Measurements from ENCODE around the gene SERPINB10.

SERPINB10 gene

GRCh38 chr18:63879709-63880108, 28.0 kb upstream of the SERPINB10 start:
- Histone ChIP-seq H3K27ac (ENCODE audit: low read length) (no peak overlapping the region), H3K27me3 (ENCODE audit: insufficient read depth, low read length) (no peaks in the 10 kb centered on the region), H3K4me1 (ENCODE audit: insufficient read depth, low read length) (no peaks in the 10 kb centered on the region), H3K4me3 (ENCODE audit: low read length) (no peak overlapping the region), H3K36me3 (ENCODE audit: insufficient read depth, low read depth, low read length) (no peaks in the 10 kb centered on the region), H3K9ac (ENCODE audit: low read depth, low read length) (no peak overlapping the region), H3K9me3 (ENCODE audit: insufficient read depth, low read depth, low read length) (no peaks in the 10 kb centered on the region)

DNA sequence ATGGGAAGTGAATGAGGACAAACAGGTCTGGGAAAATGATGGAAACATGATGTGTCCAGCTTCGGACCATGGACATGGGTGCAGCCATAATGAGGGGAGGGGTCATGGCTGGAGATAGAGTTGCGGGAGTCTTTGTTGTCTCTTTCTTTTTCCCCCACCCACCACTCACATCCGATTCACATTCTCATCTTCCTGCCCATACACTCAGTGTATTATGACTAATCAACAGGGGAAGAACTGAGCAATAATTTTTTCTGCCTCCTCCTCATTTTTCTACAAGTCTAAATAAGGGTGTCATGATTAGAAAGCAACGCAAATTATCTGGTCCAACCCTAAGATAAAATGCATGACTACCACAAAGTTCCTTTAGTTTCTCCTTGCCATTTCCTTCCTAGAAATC, 25.9 kb upstream of the SERPINB10 start:
- H3K9ac ChIP-seq (ENCODE audit: low read depth, low read length) = no peak overlapping the region
- no peaks in the 10 kb centered on the region for H3K36me3 ChIP-seq (ENCODE audit: insufficient read depth, low read depth, low read length)
- no peaks in the 10 kb centered on the region for H3K9me3 ChIP-seq (ENCODE audit: insufficient read depth, low read depth, low read length)
- H3K4me3 ChIP-seq (ENCODE audit: low read length) = no peak overlapping the region
- H3K27me3 ChIP-seq (ENCODE audit: insufficient read depth, low read length) = no peaks in the 10 kb centered on the region
- no peaks in the 10 kb centered on the region for H3K4me1 ChIP-seq (ENCODE audit: insufficient read depth, low read length)
- H3K27ac ChIP-seq (ENCODE audit: low read length) = no peak overlapping the region

- H3K36me3 ChIP-seq (ENCODE audit: insufficient read depth, low read depth, low read length) = no peaks in the 10 kb centered on the region
- H3K4me1 ChIP-seq (ENCODE audit: insufficient read depth, low read length) = no peaks in the 10 kb centered on the region
- no peaks in the 10 kb centered on the region for H3K9me3 ChIP-seq (ENCODE audit: insufficient read depth, low read depth, low read length)
- H3K27me3 ChIP-seq (ENCODE audit: insufficient read depth, low read length) = no peaks in the 10 kb centered on the region
- no peak overlapping the region for H3K9ac ChIP-seq (ENCODE audit: low read depth, low read length)
- no peak overlapping the region for H3K27ac ChIP-seq (ENCODE audit: low read length)
- H3K4me3 ChIP-seq (ENCODE audit: low read length) = no peak overlapping the region
These were observed 25.2 kb upstream of the SERPINB10 start for GRCh38 chr18:63882333-63883141.

- Histone ChIP-seq H3K36me3 (ENCODE audit: insufficient read depth, low read depth, low read length) (no peaks in the 10 kb centered on the region), H3K9ac (ENCODE audit: low read depth, low read length) (no peak overlapping the region), H3K4me1 (ENCODE audit: insufficient read depth, low read length) (no peaks in the 10 kb centered on the region), H3K27me3 (ENCODE audit: insufficient read depth, low read length) (no peaks in the 10 kb centered on the region), H3K9me3 (ENCODE audit: insufficient read depth, low read depth, low read length) (no peaks in the 10 kb centered on the region), H3K4me3 (ENCODE audit: low read length) (no peak overlapping the region), H3K27ac (ENCODE audit: low read length) (no peak overlapping the region)
These were observed 24.1 kb upstream of the SERPINB10 start for GRCh38 chr18:63883617-63884016.

DNA sequence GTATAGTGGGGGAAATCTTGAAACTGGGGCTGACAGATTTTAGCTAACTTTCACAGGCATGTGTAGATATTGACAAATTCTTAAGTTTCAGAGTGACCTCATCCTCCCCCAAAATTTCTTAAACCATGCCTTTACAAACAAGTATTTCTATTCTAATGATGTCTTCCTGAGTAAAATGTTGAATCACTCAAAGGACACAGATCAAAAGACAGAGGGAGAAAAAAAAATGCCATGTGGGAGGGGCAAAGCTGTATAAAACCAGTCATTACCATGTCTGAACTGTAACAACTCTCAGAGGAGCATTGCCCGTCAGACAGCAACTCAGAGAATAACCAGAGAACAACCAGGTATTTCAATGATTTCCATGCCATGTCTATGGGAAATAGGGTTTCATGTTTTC, 20.3 kb upstream of the SERPINB10 start, which contains the start of gene SERPINB2:
Gene SERPINB2, plus strand, starts transcription at position 282 of the 400 bp plus-strand sequence. CDS start 3,740 bp downstream, outside the sequence.
- Histone ChIP-seq H3K36me3 (ENCODE audit: insufficient read depth, low read depth, low read length) (no peaks in the 10 kb centered on the region), H3K4me3 (ENCODE audit: low read length) (no peak within 1 kb of the TSS), H3K4me1 (ENCODE audit: insufficient read depth, low read length) (no peaks in the 10 kb centered on the region), H3K9me3 (ENCODE audit: insufficient read depth, low read depth, low read length) (no peaks in the 10 kb centered on the region), H3K27ac (ENCODE audit: low read length) (no peak within 1 kb of the TSS), H3K9ac (ENCODE audit: low read depth, low read length) (no peak within 1 kb of the TSS), H3K27me3 (ENCODE audit: insufficient read depth, low read length) (no peaks in the 10 kb centered on the region)

GRCh38 chr18:63888470-63889190, 19.1 kb upstream of the SERPINB10 start:
- no peak overlapping the region for H3K27ac ChIP-seq (ENCODE audit: low read length)
- no peaks in the 10 kb centered on the region for H3K27me3 ChIP-seq (ENCODE audit: insufficient read depth, low read length)
- no peak overlapping the region for H3K9ac ChIP-seq (ENCODE audit: low read depth, low read length)
- H3K4me3 ChIP-seq (ENCODE audit: low read length) = no peak overlapping the region
- no peaks in the 10 kb centered on the region for H3K4me1 ChIP-seq (ENCODE audit: insufficient read depth, low read length)
- H3K36me3 ChIP-seq (ENCODE audit: insufficient read depth, low read depth, low read length) = no peaks in the 10 kb centered on the region
- H3K9me3 ChIP-seq (ENCODE audit: insufficient read depth, low read depth, low read length) = no peaks in the 10 kb centered on the region

- no peaks in the 10 kb centered on the region for H3K36me3 ChIP-seq (ENCODE audit: insufficient read depth, low read depth, low read length)
- H3K9ac ChIP-seq (ENCODE audit: low read depth, low read length) = no peak overlapping the region
- H3K4me3 ChIP-seq (ENCODE audit: low read length) = no peak overlapping the region
- no peaks in the 10 kb centered on the region for H3K27me3 ChIP-seq (ENCODE audit: insufficient read depth, low read length)
- no peaks in the 10 kb centered on the region for H3K4me1 ChIP-seq (ENCODE audit: insufficient read depth, low read length)
- H3K9me3 ChIP-seq (ENCODE audit: insufficient read depth, low read depth, low read length) = no peaks in the 10 kb centered on the region
- H3K27ac ChIP-seq (ENCODE audit: low read length) = no peak overlapping the region
These were observed 18.1 kb upstream of the SERPINB10 start for GRCh38 chr18:63889626-63890025.

DNA sequence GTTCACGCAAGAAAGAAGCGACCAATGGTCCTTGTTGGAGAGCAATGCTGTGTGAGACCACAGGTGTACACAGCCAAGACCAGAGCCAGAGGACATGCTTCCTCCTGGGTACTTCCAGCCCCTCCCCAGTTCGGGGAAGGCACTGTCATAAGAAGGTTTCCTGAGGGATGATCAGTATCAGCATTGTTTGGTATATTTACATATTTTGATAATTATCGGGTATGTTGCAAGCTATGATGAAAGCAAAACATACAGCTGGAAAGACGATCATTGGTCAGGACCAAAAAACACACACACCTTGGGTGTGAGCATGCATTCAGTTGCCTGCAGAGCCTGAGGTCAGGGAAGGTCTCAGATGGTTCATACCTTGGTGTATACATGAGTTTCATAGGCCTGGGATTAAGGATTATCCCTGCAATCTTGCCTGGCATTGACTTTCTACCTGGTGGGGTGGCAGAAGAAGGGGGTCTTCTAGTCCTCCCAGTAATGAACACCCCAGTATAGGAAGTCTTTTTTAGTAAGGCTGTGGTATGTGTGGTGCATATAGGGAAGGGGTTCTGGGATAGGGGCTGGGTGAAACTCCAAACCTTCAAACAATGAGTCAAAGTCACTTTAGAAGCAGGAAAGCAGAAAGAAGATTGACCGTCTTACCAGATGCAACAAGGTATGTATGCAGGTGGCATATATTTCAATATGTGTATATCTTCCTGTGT, 17.4 kb upstream of the SERPINB10 start:
- no peaks in the 10 kb centered on the region for H3K36me3 ChIP-seq (ENCODE audit: insufficient read depth, low read depth, low read length)
- H3K9ac ChIP-seq (ENCODE audit: low read depth, low read length) = no peak overlapping the region
- H3K27me3 ChIP-seq (ENCODE audit: insufficient read depth, low read length) = no peaks in the 10 kb centered on the region
- H3K4me1 ChIP-seq (ENCODE audit: insufficient read depth, low read length) = no peaks in the 10 kb centered on the region
- no peak overlapping the region for H3K4me3 ChIP-seq (ENCODE audit: low read length)
- no peak overlapping the region for H3K27ac ChIP-seq (ENCODE audit: low read length)
- H3K9me3 ChIP-seq (ENCODE audit: insufficient read depth, low read depth, low read length) = no peaks in the 10 kb centered on the region

DNA sequence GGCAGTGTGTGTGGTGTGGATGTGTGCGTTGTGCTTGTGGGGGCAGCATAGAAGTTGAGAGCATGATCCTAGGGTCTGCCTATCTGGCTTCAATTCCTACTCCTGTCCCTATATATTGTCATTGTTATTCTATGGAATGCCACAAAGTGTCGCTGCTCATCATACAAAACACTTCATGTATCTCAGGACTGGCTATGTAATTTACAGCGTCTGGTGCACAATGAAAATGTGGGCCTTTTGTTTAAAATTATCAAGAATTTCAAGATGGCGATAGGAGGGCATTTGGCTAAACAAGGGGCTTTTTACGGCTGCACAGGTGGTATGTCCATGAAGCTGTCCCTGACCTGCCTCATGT, 16.8 kb upstream of the SERPINB10 start:
- Histone ChIP-seq H3K27me3 (ENCODE audit: insufficient read depth, low read length) (no peaks in the 10 kb centered on the region), H3K9ac (ENCODE audit: low read depth, low read length) (no peak overlapping the region), H3K9me3 (ENCODE audit: insufficient read depth, low read depth, low read length) (no peaks in the 10 kb centered on the region), H3K27ac (ENCODE audit: low read length) (no peak overlapping the region), H3K4me1 (ENCODE audit: insufficient read depth, low read length) (no peaks in the 10 kb centered on the region), H3K36me3 (ENCODE audit: insufficient read depth, low read depth, low read length) (no peaks in the 10 kb centered on the region), H3K4me3 (ENCODE audit: low read length) (no peak overlapping the region)

DNA sequence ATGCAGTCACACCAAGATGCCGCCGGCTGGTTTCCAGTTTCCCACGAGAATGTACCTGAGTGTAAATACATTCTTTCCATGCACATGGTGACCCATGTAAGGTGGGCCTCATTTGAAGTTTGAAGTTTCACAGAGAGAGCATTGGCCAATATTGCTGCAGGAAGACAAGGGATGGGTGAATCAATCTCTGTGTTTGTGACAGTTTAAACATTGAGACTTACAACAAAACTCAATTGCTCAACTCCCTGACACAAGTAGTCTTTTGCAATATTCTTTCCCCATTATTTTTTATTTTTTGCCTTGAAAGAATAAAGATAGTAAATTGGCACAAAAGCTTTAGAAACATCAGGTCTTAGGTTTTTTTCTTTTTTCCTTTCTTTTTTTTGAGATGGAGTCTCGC, 15.2 kb upstream of the SERPINB10 start:
- Histone ChIP-seq H3K36me3 (ENCODE audit: insufficient read depth, low read depth, low read length) (no peaks in the 10 kb centered on the region), H3K9ac (ENCODE audit: low read depth, low read length) (no peak overlapping the region), H3K27me3 (ENCODE audit: insufficient read depth, low read length) (no peaks in the 10 kb centered on the region), H3K4me1 (ENCODE audit: insufficient read depth, low read length) (no peaks in the 10 kb centered on the region), H3K4me3 (ENCODE audit: low read length) (no peak overlapping the region), H3K9me3 (ENCODE audit: insufficient read depth, low read depth, low read length) (no peaks in the 10 kb centered on the region), H3K27ac (ENCODE audit: low read length) (no peak overlapping the region)

- Histone ChIP-seq H3K36me3 (ENCODE audit: insufficient read depth, low read depth, low read length) (no peaks in the 10 kb centered on the region), H3K9me3 (ENCODE audit: insufficient read depth, low read depth, low read length) (no peaks in the 10 kb centered on the region), H3K27me3 (ENCODE audit: insufficient read depth, low read length) (no peaks in the 10 kb centered on the region), H3K4me3 (ENCODE audit: low read length) (no peak overlapping the region), H3K27ac (ENCODE audit: low read length) (no peak overlapping the region), H3K9ac (ENCODE audit: low read depth, low read length) (no peak overlapping the region), H3K4me1 (ENCODE audit: insufficient read depth, low read length) (no peaks in the 10 kb centered on the region)
These were observed 13.5 kb upstream of the SERPINB10 start for GRCh38 chr18:63894106-63894772.

Data from iPS-20b (cell line).